Bone marrow (tissue), 2 donors: ENCODE measurements around the gene KRTAP17-1.
"Not testable (repeated sequence)": the region's sequence is repeated elsewhere in the genome, so short reads cannot be mapped to it uniquely, and the experiment has no call there.

Experiments used
- DNase-seq, 2 donors: peaks; one replicate each; lab custom pipeline; 2025; lab: John Stamatoyannopoulos, UW

KRTAP17-1 gene, protein sequence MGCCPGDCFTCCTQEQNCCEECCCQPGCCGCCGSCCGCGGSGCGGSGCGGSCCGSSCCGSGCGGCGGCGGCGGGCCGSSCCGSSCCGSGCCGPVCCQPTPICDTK

DNA sequence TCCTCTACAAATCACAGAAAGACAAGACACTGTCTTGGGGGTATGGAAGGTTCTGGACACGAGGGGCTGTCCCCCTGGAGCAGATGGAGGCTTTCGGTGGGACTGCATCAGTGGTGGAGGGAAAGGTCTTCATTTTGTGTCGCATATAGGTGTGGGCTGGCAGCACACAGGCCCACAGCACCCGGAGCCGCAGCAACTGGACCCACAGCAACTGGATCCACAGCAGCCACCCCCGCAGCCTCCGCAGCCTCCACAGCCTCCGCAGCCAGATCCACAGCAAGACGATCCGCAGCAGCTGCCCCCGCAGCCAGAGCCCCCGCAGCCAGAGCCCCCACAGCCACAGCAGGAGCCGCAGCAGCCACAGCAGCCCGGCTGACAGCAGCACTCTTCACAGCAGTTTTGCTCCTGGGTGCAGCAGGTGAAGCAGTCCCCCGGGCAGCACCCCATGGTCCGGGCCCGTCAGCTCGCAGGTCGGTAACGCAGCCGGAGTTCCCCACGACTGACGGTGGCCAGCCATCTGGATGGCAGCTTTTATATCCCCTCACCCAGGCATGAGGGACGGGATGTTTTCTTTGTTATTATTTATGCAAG is at the start of gene KRTAP17-1:
TSS of gene KRTAP17-1 (minus strand) at position 507 of the 591 bp plus-strand sequence. CDS start at position 447, 60 bp downstream.
- no peak for DNase-seq

DNA sequence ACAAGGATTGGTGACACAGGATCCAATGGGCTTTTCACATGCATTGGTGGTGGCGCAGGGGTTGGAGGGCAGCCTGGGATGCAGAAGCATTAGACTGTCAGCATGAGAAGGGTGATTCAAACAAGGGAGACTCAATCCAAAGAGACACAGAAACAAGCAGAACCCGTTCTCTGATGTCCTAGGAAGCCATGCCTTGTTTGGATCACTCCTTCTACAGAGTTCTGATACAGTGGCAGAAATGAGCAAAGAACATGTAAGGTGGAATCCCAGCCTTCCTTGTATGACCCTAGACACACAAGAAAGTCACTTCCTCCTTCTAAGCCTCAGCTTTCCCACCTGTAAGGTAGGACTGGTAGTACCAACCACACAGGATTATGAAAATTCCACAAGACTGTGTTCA is 48.4 kb upstream of the KRTAP17-1 start:
- no peak for DNase-seq

DNA sequence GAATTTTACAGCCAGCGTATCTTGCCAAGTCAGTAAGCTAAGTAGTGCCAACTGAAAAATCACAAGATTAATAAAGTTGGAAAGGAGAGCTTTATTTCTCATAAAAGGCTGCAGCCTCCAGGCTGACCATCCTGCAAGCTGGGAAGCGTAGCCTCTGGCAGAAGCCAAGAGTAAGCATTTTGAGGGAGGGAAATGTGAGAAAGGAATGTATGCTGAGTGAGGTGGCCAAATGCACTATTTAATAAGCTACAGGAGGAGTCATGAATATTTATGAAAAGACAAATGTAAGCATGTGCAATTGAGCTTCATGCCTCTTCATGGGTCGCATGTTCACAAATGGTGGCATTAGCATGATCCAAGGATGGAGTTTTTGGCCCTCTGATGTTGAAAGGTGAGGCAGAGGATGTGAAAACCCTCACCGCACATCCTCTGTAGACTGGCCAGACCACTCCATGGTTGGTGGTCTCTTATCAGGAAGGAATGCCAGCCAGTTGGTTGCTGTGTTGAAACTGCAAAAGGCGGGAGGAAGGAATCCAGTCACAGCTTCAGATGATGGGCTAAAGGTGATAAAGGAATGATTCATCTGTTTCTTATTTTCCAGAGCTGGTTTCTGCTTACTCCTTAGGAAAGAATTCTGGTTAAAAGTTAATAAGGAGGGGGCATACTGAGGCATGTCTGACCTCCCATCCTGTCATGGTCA is 44.9 kb upstream of the KRTAP17-1 start:
- no peak for DNase-seq

DNA sequence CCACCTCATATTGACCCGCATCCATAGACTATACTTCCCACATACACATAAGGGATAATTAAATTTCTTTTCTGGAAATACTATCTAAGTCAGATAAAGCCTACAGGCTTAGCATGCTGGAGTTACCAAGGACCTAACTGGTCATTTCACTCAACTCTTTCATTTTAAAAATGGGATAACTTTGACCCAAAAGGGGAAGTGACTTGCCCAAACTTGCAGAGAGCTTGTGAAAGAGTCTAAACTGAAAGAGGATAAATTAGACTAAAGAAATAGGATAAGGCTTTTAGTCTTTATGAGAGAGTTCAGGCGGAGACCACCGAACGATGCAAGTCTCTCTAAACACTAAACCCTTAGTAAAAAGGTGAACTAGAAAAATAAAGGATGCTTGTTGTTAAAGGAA is 39.0 kb upstream of the KRTAP17-1 start:
- DNase-seq: no peak

DNA sequence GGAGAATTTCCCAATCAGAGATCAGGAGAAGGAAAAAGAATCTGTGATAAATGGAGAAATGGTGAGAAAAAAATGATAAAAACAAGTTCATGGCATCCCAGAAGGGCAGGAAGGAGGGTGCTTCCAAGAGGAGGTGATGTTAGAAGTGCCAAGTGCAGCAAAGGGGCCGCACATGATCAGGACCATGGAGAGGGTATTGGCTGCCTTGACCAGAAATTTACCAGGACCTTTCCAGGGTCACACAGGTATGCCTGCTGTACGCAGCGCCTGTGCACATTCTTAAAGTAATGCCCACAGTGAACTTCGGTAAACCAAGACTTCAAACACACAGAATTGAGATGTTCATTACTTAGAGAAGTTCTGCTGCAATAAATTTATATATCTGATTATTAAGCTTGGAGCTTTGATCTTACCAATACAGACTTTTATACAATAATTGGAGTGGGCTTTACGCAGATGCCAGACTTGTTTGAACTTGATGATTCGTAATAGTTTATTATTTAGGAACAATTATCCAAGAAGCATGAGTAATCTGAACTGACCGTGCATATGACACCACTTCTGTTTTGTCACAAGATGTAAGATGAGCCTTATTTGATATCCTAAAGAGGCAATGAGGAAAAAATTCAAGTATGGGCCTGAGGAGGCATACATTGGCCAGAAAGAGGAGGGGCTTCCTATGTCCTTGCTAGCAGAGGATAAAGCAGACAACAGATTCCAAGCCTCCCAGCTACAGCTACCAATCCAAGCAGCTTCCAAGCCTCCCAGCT is 37.3 kb upstream of the KRTAP17-1 start:
- DNase-seq: no peak

DNA sequence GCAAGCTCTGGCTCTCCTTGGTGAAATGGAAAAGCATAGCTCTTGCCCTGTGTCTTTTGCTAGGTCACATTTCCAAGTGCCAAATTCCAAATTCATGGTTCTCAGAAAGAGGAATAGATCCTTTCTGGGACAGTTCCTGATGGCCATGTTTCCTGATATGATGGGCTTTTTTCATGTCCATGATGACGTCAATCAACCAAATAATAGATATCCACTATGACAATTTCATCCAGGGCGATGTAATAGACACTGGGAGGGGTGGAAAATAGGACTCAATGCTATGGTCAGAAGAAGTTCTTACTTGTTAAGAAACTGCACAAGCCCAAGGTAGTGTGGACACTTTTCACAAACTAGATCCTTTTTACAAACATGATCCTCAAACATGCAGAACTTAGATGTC is 35.7 kb upstream of the KRTAP17-1 start:
- DNase-seq: no peak

DNA sequence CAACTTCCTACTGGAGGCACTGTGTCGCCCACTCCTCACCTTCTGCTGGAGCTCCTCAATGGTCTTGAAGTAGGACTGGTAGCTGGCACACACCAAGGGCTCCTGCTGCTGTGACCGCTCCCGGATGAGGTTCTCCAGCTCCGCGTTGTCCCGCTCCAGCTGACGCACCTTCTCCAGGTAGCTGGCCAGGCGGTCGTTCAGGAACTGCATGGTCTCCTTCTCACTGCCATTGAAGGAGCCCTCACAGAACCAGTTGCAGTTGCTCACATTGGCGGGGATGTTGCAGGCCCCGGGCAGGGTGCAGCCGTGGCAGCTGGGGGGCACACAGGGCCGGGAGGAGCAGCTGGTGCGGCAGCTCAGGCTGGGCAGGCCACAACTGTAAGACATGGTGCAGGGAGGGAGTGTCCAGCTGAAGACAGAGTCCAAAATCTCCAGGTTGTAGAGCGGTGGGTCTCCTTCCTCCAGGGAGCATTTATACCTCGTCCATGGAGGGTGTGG is 34.9 kb upstream of the KRTAP17-1 start, which contains the start of gene KRT33A:
TSS of gene KRT33A (minus strand) at position 448 of the 498 bp plus-strand sequence. CDS start at position 387, 61 bp downstream.
- not testable (repeated sequence) for DNase-seq

DNA sequence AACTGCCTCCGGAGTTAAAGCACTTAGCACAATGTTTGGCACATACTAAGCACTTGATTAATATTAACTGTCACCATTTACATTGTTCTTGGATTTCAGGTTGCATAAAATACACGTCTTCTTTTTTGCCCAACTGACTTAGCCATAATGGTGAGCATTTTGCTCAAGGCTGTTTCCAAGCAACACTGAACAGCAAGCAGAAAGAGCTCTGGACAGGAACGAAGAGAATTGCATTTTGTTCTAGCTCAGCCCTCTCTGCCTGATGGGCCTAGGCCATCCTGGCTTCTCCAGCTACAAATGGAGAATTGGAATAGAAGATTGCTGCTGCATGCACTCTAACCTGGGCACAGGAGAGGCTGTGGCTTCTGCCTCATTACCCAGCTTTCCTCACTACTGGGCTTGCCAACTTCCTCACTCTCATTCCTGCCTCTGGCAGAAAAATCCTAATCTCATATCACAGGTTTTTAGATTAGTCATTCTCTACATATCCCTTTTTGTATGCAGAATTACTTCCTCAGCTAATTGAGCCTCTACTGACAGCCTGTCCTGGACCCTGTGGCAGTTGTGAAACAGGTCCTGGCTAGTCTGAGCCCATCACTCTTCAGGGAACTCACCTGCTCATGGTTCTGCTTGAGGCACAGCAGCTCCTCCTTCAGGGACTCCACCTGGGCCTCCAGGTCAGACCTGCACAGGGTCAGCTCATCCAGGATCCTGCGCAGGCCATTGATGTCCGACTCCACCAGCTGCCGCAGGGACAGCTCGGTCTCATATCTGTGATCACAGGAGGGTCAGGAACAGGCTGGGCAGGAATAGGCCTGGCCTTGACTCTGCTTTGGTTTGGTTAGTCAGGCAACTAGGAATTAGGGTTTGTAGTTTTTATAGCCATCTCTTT is 32.6 kb upstream of the KRTAP17-1 start:
- no peak for DNase-seq

DNA sequence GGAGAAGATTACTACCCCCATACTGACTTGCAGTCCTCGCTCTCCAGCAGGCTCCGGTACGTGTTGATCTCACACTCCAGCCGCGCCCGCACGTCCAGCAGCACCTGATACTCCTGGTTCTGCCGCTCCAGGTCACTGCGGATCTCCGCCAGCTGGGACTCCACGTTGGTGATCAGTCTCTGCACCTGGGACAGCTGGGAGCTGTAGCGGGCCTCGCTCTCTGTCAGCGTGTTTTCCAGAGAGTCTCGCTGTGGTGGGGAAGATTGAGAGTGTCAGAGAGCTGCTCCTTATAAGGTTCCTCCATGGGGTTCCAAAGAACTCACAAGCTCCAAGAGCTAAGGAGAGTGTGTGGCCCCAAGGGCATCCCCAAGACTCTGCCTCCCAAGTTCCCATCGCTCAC is 30.9 kb upstream of the KRTAP17-1 start:
- DNase-seq: not testable (repeated sequence)

DNA sequence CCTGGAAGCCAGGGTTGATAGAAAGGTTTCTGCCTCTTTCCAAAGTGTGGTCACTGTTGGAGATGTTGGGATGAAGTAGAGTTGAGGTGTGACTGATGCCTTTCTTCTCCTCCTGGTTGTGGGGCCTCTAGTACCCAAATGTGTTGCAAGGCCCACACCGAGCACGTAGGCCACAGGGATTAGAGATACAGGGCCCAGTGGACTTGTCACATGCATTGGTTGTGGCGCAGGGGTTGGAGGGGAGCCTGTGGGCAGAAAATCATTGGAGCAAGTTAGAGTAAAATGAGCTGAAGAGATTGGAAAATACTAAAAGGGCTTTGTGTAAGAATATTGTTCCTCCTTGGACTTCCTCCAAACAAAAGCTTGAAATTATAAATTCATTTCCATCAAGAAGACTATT is 30.5 kb upstream of the KRTAP17-1 start:
- no peak for DNase-seq

DNA sequence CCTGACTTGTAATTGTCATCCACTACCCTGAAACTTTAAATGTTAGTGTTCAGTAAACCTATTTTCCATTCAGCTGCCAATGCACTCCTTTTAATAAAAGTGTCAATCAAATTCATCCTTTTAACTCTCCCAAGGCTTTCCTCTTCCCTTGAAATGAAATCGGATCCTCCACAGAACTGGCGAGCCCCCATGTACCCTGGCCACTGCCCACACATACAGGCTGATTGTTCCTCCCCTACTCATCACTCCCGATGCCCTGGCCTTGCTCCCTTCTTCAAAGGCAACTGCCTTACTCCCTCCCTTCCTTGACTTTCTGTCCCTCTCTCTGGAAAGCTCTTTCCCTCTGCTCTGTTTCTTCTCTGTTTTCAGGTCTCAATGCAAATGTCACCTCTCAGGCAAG is 27.5 kb upstream of the KRTAP17-1 start:
- DNase-seq: no peak

DNA sequence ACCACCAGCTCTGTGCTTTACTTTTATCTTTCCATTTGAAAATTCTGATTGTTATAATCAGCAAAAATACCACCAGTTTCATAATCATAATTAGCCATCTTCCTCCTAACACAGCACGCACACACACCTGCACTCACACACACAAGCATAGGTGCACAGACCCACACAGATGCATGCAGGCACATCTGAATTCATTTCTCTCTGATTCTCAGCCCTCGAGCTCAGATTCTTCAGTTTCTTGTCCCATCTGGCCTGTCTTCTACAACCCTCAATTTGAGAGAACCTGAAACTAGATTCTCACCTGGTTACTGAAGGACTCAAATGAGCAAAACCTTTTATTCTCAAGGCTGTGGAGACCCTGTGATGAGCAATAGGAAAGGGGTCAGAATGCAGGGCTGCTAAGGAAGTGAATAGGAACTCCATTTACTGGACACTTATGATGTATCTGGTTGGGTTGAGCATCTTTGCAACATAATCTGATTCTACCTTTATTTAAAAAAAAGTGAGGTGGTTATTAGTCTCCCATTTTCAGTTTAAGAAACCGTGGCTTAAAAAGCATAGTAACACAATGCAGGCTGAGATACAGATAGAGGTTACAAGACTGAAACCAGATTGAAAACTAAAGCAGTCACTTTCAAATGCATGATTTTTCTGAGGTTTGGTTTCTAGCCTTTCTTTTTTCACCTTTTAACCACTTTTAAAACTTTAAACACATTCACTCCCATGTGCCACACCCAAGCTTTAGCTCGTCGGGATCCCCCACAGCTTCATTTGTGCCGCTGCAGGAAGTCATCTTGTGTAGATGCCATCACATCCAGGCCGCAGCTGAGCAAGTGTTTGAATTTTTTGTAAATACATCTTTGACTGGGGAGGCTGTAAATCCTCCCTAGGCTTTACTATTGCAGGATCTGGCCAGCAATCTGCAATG is 25.7 kb upstream of the KRTAP17-1 start:
- DNase-seq: no peak

DNA sequence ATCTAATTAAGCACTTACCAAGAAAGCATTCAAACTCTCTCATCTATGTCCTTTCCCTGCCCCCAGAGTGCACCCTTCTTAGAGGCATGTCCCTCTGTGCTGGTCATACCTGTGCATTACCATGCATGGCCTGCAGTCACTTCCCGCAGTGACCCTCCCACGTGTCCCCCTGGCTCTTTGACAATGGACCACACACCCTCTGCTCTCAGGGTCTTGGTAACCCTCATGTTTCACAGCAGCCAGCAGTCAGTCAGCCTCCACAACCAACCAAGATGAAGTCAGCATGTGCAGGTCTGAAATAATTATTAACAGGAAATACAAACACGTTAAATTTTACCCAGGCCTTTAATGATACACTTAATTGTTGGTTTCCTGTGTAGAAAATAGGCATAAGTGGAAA is 25.0 kb upstream of the KRTAP17-1 start:
- DNase-seq: no peak

DNA sequence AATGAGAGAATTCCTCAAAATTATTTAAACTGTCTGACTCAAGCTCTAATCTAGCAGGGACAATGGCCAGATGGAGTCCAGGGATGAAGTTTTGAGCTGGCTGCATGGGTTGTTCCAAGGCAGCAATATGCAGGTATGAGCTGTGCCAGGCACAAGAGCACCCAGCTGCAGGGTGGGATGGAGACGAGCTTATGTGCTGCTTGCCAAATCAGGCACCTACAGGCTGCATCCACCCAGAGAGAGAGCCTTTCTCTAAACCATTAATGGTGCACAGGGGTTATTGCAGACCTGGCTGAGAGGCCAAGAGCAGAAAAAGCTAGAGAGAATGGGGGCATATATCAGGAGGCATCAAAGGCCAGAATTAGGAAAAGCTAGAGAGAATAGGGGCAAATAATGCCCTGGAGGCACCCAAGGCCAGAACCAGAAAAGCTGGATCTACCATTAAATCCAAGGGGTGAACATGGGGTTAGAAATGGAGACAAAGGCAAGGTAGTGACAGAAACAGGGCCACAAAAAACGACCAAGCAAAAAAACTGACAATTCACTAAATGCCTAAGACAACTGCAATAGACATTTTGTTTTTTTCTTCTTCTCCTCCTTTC is 24.2 kb upstream of the KRTAP17-1 start:
- DNase-seq: no peak

DNA sequence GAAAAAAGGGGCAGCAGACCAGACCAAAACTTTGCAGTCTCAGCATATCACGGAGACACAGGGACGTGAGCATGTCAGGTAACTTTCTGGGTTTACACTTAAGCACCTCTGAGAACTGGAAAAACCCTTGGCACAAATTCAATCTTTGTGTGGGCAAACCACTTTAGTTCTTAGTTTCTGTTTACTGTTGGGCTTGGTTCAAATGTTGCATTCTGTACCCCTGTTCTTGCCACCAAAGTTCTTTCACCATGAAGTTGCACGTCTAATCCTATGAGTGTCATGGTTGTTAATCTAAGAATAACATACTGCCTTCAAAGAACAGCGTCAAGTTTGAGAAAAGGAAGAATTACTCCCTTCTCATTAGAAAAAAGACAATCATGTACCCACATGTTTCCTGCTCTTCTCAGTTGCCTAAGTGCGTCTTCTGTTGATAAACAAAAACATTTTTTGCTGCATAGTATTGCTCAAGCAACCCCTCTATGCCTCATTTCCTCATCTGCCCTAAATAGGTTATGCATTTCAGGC is 23.5 kb upstream of the KRTAP17-1 start:
- no peak for DNase-seq

DNA sequence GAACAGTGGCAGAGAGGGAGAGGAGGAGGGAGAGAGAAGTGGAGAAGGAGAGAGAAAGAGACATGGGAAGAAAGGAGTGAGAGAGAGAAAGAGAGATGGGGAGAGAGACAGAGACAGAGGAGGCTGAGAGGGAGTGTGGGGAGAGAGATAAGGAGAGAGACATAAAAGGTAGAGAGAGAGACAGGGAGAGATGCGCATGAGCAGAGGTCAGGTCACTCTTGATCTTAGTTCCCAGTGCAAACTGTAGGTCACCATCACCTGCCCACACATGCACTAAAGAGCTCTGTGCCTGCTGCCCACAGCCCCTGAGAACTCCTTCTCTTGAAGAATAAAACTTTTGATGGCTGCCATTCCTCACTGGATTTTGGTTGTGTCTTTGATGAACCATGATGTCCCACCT is 20.2 kb upstream of the KRTAP17-1 start:
- DNase-seq: no peak

DNA sequence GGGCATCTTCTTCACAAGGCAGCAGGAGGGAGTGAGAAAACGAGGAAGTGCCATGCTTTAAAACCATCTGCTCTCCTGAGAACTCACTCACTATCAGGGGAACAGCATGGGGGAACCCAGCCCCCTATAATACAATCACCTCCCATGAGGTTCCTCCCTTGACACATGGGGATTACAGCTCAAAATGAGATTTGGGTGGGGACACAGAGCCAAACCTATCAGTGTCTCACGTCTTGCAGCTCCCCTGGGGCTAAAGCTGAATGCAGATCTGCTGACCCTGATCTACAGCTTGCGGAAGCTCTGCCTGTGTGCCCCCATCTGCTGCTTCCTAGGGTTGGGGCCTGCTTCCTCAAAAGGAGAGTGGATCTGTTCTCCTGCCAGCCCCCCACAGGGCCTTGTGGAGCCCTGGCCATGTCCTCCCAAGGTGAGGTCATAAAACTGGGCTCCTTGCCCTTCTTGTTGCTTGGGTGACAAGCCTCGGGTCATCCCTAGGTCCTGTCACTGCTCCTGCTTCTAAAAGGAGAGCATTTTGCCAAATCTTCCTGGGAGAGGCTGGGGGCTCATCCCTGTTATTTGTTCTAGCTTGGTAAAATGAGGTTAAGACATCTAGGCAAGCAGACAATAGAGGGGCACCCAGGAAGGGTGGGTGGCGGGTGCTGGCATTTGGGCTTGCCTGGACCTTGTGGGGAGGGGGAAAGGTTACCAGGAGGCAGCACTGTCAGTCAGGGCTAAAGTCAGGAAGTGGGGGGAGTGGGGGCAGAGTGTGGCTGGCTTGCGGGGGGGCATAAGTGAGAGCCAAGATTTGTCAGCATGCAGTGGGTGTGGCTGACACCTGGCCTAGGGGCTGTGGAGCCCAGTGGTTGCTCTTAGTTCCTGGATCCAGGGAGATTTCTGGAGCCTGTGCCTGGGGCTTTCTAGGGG is 19.1 kb upstream of the KRTAP17-1 start:
- no peak for DNase-seq

DNA sequence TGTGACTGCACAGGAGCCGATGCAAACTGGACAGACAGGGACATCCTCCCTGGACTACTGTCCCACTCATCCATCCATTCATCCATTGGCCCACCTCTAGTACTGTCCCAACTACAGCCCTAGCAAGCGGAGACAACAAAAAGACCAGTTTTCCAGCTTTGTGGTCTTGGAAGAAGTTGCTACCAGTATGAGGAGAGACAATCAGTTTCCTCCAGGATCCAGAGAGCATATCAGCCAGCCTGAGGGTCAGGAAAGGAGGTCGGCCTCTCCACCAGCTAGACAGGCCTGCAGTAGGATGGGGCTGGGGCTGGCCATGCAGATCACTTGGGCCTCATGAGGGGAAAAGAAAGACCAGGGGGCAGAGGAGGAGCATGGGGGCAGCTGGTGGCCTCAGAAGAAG is 18.3 kb upstream of the KRTAP17-1 start:
- DNase-seq: no peak

DNA sequence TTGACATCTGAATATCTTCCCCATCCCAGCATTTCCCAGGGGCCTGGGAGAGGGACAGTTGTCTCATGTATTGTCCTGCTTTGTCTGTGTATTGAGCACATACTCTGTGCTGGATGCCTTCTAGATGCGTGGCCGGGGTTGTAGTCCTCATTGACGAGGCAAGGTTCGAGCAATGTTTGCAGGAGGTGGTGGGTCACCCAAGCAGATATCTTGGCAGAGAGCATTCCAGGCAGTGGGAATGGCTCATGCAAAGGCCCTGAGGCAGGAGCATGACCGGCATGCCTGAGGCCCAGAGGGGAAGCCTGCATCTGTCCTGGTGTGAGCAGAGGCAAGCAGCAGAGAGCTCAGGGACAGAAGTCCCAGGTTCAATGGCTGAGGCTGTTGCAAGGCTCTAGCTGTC is 17.6 kb upstream of the KRTAP17-1 start:
- no peak for DNase-seq
